ENCODE measurements around the gene TDRKH.

GRCh38 chr1:151814971-151815545 lies 24.8 kb upstream of the TDRKH start:
- no peak for TF ChIP-seq CTCF (IDR thresholded peaks at IDR 0.05)
- no peak for TF ChIP-seq POLR2A (IDR thresholded peaks at IDR 0.05)
